Measurements from ENCODE around the gene ITGB5.
"Not testable (repeated sequence)": the region's sequence is repeated elsewhere in the genome, so short reads cannot be mapped to it uniquely, and the experiment has no call there.

The ITGB5 gene

GRCh38 chr3:124812291-124813265 is 74.6 kb downstream of the ITGB5 start:
- peak; percentile 61 for DNase-seq

DNA sequence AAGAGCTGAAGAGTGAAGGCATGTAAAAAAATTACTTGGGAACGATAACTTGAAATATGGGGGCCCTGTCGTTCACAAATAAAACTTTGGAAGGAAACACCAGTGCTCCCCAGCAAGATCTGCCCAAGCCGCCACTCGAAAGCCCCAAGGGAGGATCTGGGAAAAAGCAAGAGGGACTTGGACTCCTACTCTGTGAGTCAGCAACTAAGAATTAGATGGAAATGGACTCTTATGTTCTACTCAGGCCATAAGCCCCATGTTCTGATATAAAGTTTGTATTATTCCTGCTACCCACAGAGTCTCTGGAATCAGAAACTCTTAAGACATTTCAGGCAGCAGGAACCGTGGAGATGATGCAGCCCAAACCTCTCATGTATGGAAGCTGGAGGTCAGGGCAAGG is 75.7 kb downstream of the ITGB5 start:
- no peak for DNase-seq

GRCh38 chr3:124810970-124811369 is 76.2 kb downstream of the ITGB5 start:
- DNase-seq, result no peak

DNA sequence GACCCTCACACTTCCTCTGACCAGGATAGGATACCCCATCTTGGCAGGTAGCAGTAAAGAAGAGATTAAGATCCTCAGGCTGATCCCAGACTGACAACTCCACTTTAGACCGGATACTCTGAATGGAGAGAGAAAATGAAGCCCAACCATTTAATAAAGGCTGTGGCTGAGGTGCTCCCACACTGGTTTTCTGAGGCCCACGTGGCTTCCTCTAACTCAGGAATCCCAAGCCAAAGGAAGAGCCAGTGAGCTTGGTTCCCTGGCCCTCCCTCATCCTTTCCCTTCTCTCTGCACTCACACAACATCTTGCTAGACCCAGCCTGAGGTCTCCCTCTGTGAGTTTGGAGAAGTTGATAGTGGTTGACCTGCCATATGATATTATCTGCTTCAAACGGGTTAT is 78.1 kb downstream of the ITGB5 start:
- DNase-seq, result no peak

DNA sequence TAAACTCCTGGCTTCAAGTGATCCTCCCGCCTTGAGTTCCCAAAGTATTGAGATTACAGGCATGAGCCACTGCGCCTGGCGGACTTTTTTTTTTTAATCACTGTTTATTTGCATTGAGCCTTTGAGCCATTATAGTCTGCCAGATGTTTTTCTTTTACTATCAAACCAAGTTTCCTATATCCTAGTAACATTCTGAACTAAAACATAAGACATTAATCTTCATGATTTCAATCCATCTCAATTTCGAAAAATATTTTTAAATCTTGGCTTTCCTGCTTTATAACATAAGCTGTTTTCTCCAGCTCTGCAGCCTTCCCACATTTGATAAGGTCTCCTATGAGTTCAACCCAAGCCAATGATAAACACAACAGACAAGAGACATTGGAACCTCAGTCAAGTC is 81.5 kb downstream of the ITGB5 start:
- DNase-seq, result no peak

- DNase-seq, result no peak
Measured at GRCh38 chr3:124804875-124805274, 82.3 kb downstream of the ITGB5 start.

GRCh38 chr3:124802702-124803101 is 84.5 kb downstream of the ITGB5 start:
- no peak for DNase-seq

DNA sequence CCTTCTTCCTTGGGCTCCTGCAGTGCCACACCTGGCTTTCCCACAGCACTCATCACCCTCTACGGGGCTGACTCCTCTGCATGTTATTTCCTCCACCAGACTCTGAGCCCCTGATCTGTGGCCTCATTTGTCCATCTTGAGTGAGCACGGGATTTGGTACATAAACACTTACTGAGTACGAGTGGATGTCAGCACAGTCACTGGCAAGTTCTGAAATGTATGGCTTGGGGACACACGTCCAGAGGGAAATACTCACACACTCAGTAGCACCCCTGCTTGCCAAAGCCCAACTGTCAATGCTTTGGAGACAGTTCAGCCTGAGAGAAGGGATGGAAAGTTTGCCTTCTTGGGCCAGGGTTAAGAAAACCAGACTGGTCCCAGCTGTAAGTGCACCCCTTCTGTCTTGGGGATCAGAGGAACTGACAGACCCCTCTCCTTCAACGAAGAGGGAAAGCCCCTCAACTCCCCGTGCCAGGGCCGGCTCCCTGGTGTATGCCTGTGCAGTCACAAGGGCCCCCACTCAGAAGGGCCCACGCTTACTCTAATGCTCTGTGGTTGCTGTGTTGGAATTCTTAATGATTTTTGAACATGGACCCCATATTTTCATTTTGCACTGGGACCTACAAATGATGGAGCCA is 85.0 kb downstream of the ITGB5 start:
- DNase-seq, result no peak

DNA sequence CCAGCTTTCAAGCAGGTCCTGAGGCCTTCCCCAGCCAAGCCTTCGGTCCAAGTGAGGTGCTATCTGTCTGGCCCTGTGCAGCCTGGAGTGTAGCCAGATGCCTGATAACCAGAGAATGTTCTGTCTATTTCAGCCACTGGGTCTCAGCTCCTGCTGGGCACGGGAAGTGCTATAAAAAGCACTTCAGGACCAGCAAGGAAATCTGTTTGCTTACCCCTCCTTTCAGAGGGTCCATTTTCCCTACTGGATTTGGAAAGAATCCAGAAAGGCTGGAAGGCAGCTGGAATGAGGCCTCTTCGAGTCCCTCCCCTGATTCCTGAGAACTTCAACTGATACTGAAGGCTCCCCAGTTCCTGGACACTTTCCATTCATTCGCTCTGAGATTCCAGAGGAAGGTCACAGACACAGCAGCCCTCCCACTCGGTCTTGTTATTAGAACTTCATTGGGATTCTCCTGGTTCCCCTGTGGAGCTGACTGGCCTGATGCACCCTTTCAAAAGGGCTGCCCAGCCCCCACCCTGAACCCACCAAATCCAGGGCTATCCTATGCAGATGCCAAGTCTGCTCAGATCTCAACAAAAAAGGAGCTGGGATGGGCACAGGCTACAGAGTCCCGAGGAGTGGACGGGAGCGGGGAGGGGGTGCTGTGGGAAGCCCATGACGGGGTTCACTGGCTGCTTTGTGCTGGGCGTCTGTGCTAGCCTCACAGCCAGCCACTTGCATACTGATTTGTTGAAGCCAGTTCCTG is 86.5 kb downstream of the ITGB5 start:
- peak; percentile 36 for DNase-seq

- no peak for DNase-seq
Measured at GRCh38 chr3:124800076-124800475, 87.1 kb downstream of the ITGB5 start.

DNA sequence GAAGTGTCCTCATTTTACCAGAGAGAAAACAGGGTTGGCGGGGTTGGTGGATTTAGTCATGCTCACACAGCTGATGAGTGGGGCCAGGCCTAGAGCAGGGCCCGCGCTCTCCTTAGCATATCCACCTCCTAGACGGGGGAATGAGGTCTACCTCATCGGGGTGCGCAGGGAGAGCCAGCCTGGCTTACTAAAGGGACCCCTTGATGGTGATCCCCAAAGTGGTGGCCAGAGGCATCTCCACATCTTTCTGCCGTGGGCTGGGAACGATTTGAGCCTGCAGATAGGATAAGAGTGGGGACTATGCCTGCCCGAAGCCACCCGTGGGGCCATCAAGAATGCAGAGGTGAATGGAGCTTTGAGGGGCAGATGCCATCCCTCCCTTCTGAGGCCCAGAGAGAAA is 87.5 kb downstream of the ITGB5 start:
- no peak for DNase-seq

- DNase-seq, result no peak
Measured at GRCh38 chr3:124797426-124797945, 89.7 kb downstream of the ITGB5 start.

- DNase-seq, result no peak
Measured at GRCh38 chr3:124796477-124796876, 90.7 kb downstream of the ITGB5 start.

GRCh38 chr3:124793054-124793739 is 94.0 kb downstream of the ITGB5 start:
- DNase-seq, result no peak

GRCh38 chr3:124792341-124793040 is 94.7 kb downstream of the ITGB5 start:
- no peak for DNase-seq

DNA sequence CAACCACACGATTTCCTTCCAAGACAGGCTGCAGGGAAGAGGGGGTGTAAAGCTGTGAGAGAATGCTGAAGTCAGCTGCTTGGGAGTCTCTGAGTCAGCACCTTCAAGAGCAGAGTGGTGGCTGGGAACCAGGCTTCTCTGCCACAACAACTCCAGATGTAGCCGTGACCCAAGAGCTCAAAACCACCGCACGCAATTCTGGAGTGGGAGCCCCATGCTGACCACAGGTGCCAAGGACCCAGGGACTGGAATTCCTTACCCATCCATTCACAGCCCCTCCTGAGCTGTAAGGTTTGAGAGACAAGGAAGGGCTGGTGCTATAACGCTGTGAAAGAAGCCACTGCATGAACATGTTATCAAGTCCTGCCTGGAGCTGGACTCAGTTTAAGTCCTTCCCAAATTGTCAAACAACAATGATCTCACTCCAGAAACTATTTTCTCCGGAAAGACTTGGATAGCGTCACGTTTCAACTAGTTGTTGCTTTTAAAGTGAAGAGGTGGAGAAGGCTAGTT is 95.5 kb downstream of the ITGB5 start:
- no peak for DNase-seq

DNA sequence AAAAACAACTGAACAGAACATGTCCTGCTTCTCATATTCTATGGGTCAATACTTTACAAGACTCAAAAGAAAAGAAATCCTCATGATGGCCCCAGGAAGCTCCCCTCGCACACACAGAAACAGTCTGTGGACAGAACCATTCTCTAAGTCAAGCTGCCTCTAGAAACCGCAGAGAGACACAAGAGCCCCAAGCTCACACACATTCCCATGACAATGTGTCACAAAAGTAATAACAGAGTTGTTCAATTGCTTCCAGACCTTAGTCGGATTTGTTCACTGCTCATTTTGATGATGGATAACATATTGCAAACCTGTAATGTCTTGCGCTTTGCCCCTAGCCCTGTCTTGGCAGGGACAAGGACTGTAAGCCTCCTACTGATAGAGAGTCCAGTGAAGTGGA is 96.0 kb downstream of the ITGB5 start:
- no peak for DNase-seq

DNA sequence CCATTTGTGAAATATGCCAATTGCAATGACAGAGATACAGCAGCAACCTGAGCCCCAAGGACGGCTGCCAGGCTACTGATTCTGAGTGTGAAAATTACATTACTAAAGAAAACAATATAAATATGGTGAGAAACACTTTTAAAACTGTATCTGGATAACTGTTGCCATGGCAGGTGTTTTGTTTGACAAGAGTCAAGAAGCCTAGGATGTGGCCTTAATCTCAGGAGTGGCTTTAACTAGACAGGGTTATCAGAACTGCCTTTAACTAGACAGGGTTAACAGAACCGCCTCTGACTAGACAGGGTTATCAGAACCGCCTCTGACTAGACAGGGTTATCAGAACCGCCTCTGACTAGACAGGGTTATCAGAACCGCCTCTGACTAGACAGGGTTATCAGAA is 98.1 kb downstream of the ITGB5 start:
- not testable (repeated sequence) for DNase-seq

GRCh38 chr3:124788254-124788745 is 98.9 kb downstream of the ITGB5 start:
- DNase-seq, result no peak

GRCh38 chr3:124787476-124788195 is 99.5 kb downstream of the ITGB5 start:
- no peak for DNase-seq
